Activated naive CD8-positive, alpha-beta T cell (primary cell): ENCODE measurements around the gene TPRX1.
A peak's percentile ranks its signal among the peaks of the same experiment; 100 is the strongest.
"Not testable (repeated sequence)": the region's sequence is repeated elsewhere in the genome, so short reads cannot be mapped to it uniquely, and the experiment has no call there.

Experiments
- H3K27ac Mint-ChIP-seq: one replicate; pipeline ENCODE4 v1.8.0; 2021; ENCODE audit warnings: mixed read lengths
- H3K27me3 Mint-ChIP-seq: one replicate; pipeline ENCODE4 v1.8.0; 2021; ENCODE audit warnings: mixed read lengths
- H3K36me3 Mint-ChIP-seq: one replicate; pipeline ENCODE4 v1.8.0; 2021; ENCODE audit warnings: mixed read lengths
- H3K4me1 Mint-ChIP-seq: one replicate; pipeline ENCODE4 v1.8.0; 2021; ENCODE audit warnings: low read depth, mixed read lengths
- H3K4me3 Mint-ChIP-seq: one replicate; pipeline ENCODE4 v1.8.0; 2021; ENCODE audit warnings: mild to moderate bottlenecking, mixed read lengths
- H3K9me3 Mint-ChIP-seq: one replicate; pipeline ENCODE4 v1.8.0; 2021; ENCODE audit warnings: low read depth, mixed read lengths

TPRX1 gene

DNA sequence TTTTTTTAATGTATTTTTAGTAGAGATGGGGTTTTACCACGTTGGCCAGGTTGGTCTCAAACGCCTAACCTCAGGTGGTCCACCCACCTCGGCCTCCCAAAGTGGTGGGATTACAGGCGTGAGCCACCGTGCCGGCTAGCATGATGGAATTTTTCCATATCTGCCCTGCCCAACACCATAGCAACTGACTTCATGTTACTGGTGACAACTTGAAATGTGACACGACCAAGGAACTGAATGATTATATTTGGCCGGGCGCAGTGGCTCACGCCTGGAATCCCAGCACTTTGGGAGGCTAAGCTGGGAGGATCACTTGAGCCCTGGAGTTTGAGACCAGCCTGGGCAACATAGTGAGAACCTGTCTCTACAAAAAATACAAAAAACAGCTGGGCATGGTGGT is 17.0 kb downstream of the TPRX1 start:
- H3K36me3 Mint-ChIP-seq, H3K9me3 Mint-ChIP-seq, H3K27ac Mint-ChIP-seq, H3K27me3 Mint-ChIP-seq, H3K4me3 Mint-ChIP-seq, H3K4me1 Mint-ChIP-seq: not testable (repeated sequence)

DNA sequence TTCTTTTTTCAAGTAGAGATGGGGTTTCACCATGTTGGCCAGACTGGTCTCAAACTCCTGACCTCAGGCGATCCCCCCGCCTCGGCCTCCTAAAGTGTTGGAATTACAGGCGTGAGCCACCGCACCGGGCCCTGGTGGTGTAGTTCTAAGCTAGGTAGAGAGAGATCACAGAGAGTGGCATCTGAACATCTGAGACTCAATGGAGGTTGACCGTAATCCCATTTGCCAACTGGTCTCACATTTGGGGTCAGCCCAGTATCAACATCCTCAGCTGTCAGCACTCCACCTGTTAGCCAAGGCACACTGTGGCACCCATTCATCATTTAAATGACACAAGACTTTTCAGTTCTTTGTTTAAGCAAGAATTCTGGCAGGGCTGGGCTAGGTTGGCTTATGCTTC is 17.8 kb downstream of the TPRX1 start:
- peaks cover 2% of the 10 kb centered on the region for H3K36me3 Mint-ChIP-seq
- H3K4me1 Mint-ChIP-seq = peaks cover 5% of the 10 kb centered on the region

DNA sequence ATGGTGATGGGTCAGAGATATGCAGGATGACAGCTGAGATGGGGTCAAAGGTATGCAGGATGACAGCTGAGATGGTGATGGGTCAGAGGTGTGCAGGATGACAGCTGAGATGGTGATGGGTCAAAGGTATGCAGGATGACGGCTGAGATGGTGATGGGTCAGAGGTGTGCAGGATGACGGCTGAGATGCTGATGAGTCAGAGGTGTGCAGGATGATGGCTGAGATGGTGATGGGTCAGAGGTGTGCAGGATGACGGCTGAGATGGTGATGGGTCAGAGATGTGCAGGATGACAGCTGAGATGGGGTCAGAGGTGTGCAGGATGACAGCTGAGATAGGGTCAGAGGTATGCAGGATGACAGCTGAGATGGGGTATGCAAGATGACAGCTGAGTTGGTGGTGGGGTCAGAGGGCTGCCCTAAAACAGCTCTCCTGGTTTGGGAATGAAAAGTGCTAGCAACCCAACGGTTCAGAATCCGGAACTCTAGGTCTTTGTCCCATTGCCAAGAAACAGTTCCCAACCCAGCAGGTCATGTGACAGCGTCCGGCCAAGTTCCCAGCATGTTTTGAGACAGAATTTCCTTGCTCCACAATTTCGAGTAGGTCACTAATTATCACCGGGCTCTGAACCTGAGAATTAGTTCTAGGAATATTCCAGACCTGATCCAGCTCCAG is 22.6 kb downstream of the TPRX1 start:
- Mint-ChIP-seq H3K4me3 (no peak overlapping the region), H3K36me3 (peaks cover 2% of the 10 kb centered on the region), H3K27ac (peak overlapping the region; percentile 75), H3K9me3 (no peaks in the 10 kb centered on the region), H3K27me3 (no peaks in the 10 kb centered on the region), H3K4me1 (peaks cover 20% of the 10 kb centered on the region)

More for the DNA sequence above, 17.8 kb downstream of the TPRX1 start:
- Mint-ChIP-seq H3K4me3 (no peak overlapping the region), H3K27me3 (no peaks in the 10 kb centered on the region), H3K9me3 (no peaks in the 10 kb centered on the region), H3K27ac (no peak overlapping the region)

DNA sequence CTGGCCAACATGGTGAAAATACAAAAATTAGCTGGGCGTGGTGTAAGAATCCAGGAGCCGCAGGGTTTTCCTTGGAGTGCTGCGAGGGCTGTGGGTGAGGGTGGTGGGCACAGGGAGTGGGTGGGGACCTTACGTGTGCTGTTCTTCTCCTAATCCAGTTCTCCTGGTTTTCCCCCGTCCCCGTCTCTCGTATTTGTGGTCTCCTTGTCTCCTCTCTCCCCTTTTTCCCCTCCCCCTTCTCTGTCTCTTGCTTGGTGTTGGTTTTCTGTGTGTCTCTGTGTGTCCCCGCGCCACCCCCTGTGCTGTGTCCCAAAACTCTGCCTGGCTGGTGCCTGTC is 24.2 kb downstream of the TPRX1 start:
- Mint-ChIP-seq H3K36me3 (peaks cover 2% of the 10 kb centered on the region), H3K9me3 (no peaks in the 10 kb centered on the region), H3K4me1 (peaks cover 20% of the 10 kb centered on the region), H3K27ac (peak overlapping the region; percentile 42), H3K27me3 (no peaks in the 10 kb centered on the region), H3K4me3 (peak overlapping the region; percentile 58)

DNA sequence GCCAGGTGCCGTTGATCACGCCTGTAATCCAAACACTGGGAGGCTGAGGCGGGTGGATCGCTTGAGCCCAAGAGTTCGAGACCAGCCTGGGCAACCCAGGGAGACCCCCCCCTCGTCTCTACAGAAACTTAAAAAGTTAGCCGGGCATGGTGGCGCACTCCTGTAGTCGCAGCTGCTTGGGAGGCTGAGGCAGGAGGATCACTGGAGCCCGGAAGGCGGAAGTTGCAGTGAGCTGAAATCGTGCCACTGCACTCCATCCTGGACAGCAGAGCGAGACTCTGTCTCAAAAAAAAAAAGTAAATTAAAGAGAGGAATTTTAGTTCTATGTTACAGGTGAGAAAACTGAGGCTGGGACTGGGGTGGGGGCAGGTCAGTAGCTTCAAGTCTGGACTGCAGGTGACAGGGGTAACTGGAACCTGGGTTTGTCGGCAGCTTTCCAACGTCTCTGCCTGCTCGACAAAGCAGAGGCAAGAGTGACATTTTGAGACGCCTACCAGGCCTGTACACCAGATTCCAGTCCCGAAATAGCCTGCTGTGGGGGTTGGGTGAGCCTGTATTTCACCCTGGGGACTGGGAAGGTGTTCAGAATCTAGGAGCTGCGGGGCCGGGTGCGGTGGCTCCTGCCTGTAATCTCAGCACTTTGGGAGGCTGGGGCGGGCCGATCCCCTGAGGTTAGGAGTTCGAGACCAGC is 24.7 kb downstream of the TPRX1 start:
- Mint-ChIP-seq H3K4me1 (peaks cover 20% of the 10 kb centered on the region), H3K4me3 (peak overlapping the region; percentile 94), H3K9me3 (no peaks in the 10 kb centered on the region), H3K27ac (peak overlapping the region; percentile 81), H3K27me3 (no peaks in the 10 kb centered on the region), H3K36me3 (peaks cover 2% of the 10 kb centered on the region)

DNA sequence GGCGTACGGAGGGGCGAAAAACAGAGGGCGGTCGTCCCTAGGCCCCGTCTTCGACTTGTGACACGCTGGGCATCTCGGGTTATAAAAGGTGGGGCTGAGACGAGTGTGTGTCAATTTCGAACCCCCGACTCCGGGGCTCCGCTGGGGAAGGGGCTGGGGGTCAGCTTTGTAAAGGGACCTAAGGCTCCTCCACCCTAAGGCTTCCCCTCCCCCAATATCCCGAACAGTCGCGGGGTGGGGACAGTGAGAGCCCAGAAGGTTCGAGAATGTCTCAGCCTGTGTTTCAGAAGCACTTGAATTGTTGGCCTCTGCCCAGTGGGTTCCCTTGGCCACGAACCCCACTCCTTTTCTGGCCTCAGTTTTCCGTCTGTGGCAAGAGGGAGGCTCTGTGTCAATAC is 25.4 kb downstream of the TPRX1 start:
- Mint-ChIP-seq H3K27ac (peak overlapping the region; percentile 81), H3K27me3 (no peaks in the 10 kb centered on the region), H3K4me3 (peak overlapping the region; percentile 94), H3K36me3 (peaks cover 2% of the 10 kb centered on the region), H3K4me1 (peaks cover 20% of the 10 kb centered on the region), H3K9me3 (no peaks in the 10 kb centered on the region)

DNA sequence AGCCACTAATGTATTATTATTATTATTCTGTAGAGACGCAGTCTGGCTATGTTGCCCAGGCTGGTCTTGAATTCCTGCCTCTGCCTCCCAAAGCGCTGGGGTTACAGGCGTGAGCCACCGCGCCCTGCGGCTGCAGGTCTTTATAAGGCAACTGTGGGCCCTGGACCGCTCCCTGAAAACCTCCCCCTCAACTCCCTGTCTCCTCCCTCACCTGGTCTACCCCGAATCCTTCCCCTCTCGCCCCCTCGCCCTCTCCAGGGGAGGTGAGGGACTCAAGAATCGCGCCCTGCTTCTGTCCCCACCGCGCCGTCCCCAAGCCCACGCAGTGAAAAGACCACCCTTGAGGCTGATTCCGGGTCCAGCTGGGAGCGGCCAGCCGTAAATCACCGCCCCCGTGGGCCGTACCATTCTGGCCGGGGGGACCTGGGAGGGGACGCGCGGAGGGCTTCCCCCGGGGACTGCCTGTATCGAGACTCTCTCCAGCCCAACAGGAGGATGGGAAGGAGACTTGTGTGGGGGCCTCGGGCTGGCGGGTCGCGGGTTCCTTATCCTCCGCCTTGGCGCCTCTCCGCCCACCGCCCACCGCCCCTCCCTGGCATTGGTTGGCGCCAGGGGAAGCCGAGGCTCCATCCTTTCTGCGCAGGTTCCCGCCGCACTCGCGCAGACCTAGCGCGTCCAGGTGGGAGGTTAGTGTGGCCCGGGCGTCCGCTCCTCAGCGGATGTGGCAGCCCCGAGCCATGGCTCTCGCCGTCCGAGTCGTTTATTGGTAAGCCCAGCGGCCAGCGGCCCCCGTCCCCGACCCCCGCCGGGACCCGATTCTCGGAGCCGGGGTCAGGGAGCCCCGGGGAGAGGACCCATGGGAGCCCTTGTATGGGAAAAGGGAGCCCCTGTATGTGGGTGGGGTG is 26.1 kb downstream of the TPRX1 start, which contains the start of gene SELENOW:
Gene SELENOW (plus strand): TSS at position 655 of the 905 bp plus-strand sequence. CDS start 83 bp downstream, at position 738.
- H3K4me3 Mint-ChIP-seq = peak within 1 kb of the TSS; percentile 94
- no peaks in the 10 kb centered on the region for H3K36me3 Mint-ChIP-seq
- peaks cover 20% of the 10 kb centered on the region for H3K4me1 Mint-ChIP-seq
- no peaks in the 10 kb centered on the region for H3K27me3 Mint-ChIP-seq
- peak within 1 kb of the TSS; percentile 89 for H3K27ac Mint-ChIP-seq
- no peaks in the 10 kb centered on the region for H3K9me3 Mint-ChIP-seq

DNA sequence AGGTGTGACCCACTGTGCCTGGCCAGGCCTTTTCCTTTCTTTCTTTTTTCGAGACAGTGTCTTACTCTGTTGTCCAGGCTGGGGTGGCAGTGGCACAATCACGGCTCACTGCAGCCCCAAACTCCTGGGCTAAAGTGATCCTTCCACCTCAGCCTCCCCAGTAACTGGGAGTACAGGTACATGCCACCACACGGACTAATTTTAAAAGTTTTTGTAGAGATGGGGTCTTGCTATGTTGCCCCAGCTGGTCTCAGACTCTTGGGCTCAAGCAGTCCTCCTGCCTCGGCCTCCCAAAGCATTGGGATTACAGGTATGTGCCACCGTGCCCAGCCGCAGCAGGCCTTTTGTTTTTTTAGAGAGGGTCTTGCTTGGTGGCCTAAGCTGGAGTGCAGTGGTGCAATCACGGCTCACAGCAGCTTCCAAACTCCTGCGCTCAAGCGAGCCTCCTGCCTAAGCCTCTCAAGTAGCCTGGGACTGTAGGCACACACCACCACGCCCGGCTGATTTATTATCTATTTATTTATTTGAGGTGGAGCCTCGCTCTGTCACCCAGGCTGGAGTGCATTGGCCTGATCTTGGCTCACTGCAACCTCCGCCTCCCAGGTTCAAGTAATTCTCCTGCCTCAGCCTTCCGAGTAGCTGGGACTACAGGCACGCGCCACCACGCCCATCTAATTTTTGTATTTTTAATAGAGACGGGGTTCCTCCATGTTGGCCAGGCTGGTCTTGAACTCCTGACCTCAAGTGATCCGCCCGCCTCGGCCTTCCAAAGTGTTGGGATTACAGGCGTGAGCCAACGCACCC is 26.9 kb downstream of the TPRX1 start:
- H3K36me3 Mint-ChIP-seq, H3K27me3 Mint-ChIP-seq, H3K9me3 Mint-ChIP-seq: not testable (repeated sequence)
- Mint-ChIP-seq H3K4me1 (peaks cover 20% of the 10 kb centered on the region), H3K27ac (peak overlapping the region; percentile 89), H3K4me3 (peak overlapping the region; percentile 94)

DNA sequence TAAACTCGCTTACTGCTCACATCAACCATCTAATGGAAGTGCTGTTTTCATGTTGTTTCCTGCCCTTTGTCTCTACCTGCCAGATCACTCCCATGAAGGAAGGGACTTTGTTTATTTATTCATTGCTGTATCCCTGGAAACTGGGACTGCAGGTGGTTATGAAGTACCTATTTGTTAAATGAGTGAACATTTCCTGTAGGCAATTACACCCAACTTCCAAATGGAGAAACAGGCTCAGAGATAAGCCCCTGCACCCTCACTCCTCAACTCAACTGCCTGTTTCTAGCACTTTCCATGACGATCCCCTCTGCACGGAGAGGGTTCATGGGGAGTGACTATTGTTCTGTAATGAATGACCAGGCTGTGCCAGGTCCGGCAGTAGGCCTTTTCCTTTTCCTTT is 27.8 kb downstream of the TPRX1 start:
- Mint-ChIP-seq H3K27ac (no peak overlapping the region), H3K4me1 (peaks cover 17% of the 10 kb centered on the region), H3K36me3 (no peaks in the 10 kb centered on the region), H3K9me3 (no peaks in the 10 kb centered on the region), H3K27me3 (no peaks in the 10 kb centered on the region), H3K4me3 (peak overlapping the region; percentile 27)

DNA sequence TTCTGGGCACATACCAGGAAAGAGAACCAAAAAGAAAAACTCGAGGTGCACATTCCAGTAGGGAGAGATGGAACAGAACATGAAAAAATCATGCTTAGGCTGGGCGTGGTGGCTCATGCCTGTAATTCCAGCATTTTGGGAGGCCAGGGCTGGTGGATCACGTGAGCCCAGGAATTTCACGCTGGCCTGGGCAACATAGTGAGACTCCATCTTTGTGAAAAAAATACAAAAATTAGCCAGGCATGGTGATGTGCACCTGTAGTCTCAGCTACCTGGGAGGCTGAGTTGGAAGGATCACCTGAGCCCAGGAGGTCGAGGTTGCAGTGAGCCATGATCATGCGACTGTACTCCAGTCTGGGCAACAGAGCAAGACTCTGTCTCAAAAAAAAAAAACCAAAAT is 33.1 kb downstream of the TPRX1 start:
- not testable (repeated sequence) for H3K27ac Mint-ChIP-seq, H3K27me3 Mint-ChIP-seq, H3K36me3 Mint-ChIP-seq, H3K9me3 Mint-ChIP-seq, H3K4me1 Mint-ChIP-seq, H3K4me3 Mint-ChIP-seq

DNA sequence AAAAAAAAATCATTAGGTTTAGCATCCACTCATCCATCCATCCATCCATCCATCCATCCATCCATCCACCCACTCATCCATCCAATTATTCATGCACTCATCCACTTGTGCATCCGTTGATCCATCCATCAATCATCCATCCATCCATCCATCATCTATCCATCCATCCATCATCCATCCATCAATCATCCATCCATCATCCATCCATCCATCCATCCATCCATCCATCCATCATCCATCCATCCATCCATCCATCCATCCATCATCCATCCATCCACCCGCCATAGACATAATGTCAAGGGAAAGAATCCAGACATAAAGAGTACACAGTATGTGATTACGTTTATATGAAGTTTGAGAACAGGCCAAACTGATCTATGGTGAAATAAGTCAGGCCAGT is 34.8 kb downstream of the TPRX1 start:
- Mint-ChIP-seq H3K9me3 (no peaks in the 10 kb centered on the region), H3K4me3 (no peak overlapping the region), H3K4me1 (no peaks in the 10 kb centered on the region), H3K27ac (no peak overlapping the region), H3K36me3 (no peaks in the 10 kb centered on the region), H3K27me3 (no peaks in the 10 kb centered on the region)

DNA sequence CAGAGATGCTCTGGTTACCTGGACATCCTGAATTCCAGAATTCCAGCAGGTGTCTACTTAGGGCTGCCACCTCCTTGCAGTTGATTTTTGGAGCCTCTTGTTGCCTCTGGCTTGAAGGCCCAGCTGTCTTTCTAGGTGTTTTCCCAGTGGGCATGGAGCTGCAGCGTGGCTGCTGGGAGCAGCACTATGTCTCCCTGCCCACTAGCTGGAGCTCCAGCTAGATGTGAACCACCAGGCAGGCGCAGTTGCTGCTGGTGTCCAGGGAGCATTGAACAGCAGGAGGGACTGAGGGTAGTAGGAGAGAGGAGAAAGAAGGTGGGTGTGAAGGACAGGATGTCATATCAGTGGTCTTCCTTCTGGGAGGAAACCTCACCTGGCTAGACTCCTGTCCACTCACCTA is 35.7 kb downstream of the TPRX1 start:
- Mint-ChIP-seq H3K27ac (no peak overlapping the region), H3K36me3 (no peaks in the 10 kb centered on the region), H3K4me1 (no peaks in the 10 kb centered on the region), H3K27me3 (no peaks in the 10 kb centered on the region), H3K4me3 (no peak overlapping the region), H3K9me3 (no peaks in the 10 kb centered on the region)

DNA sequence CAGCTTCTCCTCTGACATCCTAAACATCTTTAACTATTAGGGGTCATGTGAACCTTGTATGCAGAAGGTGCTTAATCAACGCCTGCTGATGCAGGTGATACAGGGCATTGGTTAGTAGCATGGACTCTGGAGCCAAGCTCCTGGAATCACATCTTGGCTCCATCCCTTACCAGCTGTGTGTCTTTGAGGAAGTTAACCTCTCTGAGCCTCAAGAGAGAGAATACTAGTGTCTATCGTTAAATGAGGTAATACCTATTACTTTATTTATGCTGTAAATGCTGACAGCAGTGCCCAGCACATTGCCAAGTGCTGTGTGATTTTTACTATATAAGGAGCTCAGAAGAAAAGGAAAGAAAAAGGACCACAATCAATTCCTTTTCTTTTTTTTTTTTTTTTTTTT is 37.0 kb downstream of the TPRX1 start:
- H3K36me3 Mint-ChIP-seq = no peaks in the 10 kb centered on the region
- no peaks in the 10 kb centered on the region for H3K9me3 Mint-ChIP-seq
- H3K4me3 Mint-ChIP-seq = no peak overlapping the region
- no peaks in the 10 kb centered on the region for H3K4me1 Mint-ChIP-seq
- no peak overlapping the region for H3K27ac Mint-ChIP-seq
- no peaks in the 10 kb centered on the region for H3K27me3 Mint-ChIP-seq

DNA sequence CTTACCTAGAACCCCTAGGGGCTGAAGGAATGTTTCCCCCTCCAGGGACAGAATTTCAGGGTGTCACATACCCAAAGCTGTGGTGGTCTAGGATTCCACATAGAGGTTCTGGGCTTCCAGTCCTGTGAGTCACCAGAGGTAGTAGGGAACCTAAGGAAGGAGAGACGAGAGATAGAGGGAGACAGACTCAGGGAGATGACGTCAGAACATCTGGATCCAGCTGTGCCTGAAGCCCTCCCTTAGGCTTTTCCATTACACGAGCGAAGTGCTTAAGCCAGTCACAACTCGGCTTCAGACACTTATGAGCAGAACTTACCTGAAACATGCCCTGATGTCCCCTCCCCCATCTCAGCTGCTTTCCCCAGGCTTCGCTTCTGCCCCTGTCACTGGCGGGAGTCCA is 37.7 kb downstream of the TPRX1 start:
- Mint-ChIP-seq H3K36me3 (no peaks in the 10 kb centered on the region), H3K4me3 (no peak overlapping the region), H3K27me3 (no peaks in the 10 kb centered on the region), H3K9me3 (no peaks in the 10 kb centered on the region), H3K27ac (no peak overlapping the region), H3K4me1 (no peaks in the 10 kb centered on the region)

DNA sequence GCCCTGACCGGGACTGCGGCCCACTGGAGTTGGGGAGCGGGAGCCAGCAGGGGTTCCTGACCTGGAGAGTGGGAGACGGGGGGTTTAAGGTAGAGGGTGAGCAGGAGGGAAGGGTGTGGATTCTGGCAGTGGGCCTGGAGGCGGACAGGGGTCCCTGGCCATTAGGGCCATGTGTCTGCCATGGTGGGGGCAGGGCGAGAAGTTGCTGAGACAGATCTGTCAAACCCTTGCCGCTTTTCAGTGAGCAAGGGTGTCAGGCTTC is 38.1 kb downstream of the TPRX1 start:
- H3K27ac Mint-ChIP-seq = no peak overlapping the region
- H3K4me1 Mint-ChIP-seq = no peaks in the 10 kb centered on the region
- no peaks in the 10 kb centered on the region for H3K9me3 Mint-ChIP-seq
- no peak overlapping the region for H3K4me3 Mint-ChIP-seq
- H3K36me3 Mint-ChIP-seq = no peaks in the 10 kb centered on the region
- no peaks in the 10 kb centered on the region for H3K27me3 Mint-ChIP-seq
